ENCODE data around the gene NIPAL3. TPM values are rescaled to one million over a fixed set of nuclear protein-coding genes. Genes with fewer than 3 reads are reported as not detected.

The NIPAL3 gene
- total and polyA plus RNA-seq, 3 donors from 2014 or later = 11.2 to 46.0 (median 33.1) TPM

DNA sequence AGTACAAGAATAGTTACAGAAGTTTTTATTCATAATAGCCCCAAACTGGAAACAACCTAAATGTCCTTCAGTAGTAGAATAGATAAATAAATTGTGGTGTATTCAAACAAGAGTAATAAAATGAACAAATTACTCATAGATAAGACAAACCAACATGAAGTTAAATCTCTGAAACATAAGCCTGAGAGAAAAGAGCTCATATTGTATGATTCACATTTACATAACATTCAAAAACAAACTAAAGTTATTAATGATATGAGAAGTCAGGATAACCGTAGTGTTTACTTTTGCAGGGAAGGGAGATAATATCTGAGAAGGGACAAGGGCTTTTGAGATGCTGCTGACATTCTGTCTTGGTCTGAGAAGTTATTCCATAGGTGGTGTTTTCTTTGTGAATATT, 15.5 kb upstream of the NIPAL3 start:
- H3K9me3 ChIP-seq = no peaks in the 10 kb centered on the region
- WGBS, 2 donors = 83 to 86% methylated on average over 1 of the region's 1 CpG
- no peak for TF ChIP-seq POLR2A (IDR thresholded peaks at IDR 0.05)
- TF ChIP-seq, protein P1, sequence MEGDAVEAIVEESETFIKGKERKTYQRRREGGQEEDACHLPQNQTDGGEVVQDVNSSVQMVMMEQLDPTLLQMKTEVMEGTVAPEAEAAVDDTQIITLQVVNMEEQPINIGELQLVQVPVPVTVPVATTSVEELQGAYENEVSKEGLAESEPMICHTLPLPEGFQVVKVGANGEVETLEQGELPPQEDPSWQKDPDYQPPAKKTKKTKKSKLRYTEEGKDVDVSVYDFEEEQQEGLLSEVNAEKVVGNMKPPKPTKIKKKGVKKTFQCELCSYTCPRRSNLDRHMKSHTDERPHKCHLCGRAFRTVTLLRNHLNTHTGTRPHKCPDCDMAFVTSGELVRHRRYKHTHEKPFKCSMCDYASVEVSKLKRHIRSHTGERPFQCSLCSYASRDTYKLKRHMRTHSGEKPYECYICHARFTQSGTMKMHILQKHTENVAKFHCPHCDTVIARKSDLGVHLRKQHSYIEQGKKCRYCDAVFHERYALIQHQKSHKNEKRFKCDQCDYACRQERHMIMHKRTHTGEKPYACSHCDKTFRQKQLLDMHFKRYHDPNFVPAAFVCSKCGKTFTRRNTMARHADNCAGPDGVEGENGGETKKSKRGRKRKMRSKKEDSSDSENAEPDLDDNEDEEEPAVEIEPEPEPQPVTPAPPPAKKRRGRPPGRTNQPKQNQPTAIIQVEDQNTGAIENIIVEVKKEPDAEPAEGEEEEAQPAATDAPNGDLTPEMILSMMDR (IDR thresholded peaks at IDR 0.05) = no peak

DNA sequence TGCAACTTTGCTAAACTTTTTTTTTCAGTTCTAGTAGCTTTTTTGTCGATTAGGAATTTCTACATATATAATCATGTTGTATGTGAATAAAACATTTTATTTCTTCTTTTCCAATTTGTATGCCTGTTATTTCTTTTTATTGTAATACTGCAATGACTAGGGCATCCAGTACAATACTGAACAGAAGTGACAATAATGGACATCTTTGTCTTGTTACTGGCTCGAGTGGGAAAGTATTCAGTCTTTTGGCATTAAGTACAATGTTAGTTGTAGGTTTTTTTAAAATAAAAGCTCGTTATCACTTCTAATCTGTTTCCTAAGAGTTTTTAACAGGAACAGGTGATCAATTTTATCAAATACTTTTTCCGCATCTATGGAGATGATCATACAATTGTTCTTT, 11.8 kb upstream of the NIPAL3 start:
- Histone ChIP-seq H3K36me3 (ENCODE audit: low read depth, missing control alignments) (no peaks in the 10 kb centered on the region), H3K27ac (no peak overlapping the region), H3K9me3 (no peaks in the 10 kb centered on the region), H3K27me3 (no peaks in the 10 kb centered on the region), H3K4me3 (no peak overlapping the region), H3K4me1 (no peaks in the 10 kb centered on the region)
- TF ChIP-seq POLR2A (IDR thresholded peaks at IDR 0.05) = no peak
- TF ChIP-seq, protein P1 (IDR thresholded peaks at IDR 0.05) = no peak
- WGBS, 2 donors = 90% methylated on average over 4 of the region's 4 CpGs
- DNase-seq = no peak
- intact Hi-C loops (cut with DNase I; ENCODE audit: low total_unique reads) = no loop called here

More for the DNA sequence above, 15.5 kb upstream of the NIPAL3 start:
- H3K27me3 ChIP-seq = no peaks in the 10 kb centered on the region
- H3K27ac ChIP-seq = no peak overlapping the region
- H3K4me3 ChIP-seq = no peak overlapping the region
- DNase-seq = no peak
- intact Hi-C loops (cut with DNase I; ENCODE audit: low total_unique reads) = no loop called here
- H3K4me1 ChIP-seq = no peaks in the 10 kb centered on the region
- H3K36me3 ChIP-seq (ENCODE audit: low read depth, missing control alignments) = no peaks in the 10 kb centered on the region

DNA sequence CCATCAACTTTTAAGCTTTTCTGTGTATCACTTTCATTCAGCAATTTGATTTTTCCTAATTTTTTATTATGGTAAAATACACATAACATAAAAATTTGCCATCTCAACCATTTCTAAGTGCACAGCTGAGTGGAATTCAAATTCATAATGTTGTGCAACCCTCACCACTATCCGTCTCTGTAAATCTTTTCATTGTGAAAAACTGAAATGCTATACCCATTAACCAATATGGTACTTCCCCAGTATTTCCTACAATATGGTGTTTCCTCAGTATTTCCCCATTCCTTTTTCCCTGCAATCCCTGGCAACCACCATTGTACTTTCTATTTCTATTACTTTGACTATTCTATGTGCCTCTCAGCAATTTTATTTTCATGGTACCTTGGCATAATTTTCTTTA, 8.8 kb upstream of the NIPAL3 start:
- no peak for DNase-seq
- intact Hi-C loops (cut with DNase I; ENCODE audit: low total_unique reads) = no loop called here
- no peaks in the 10 kb centered on the region for H3K27me3 ChIP-seq
- WGBS, 2 donors = 97 to 100% methylated on average over 1 of the region's 1 CpG
- H3K36me3 ChIP-seq (ENCODE audit: low read depth, missing control alignments) = no peaks in the 10 kb centered on the region
- no peak overlapping the region for H3K4me3 ChIP-seq
- TF ChIP-seq POLR2A (IDR thresholded peaks at IDR 0.05) = no peak
- TF ChIP-seq, protein P1 (IDR thresholded peaks at IDR 0.05) = no peak
- no peak overlapping the region for H3K27ac ChIP-seq
- no peaks in the 10 kb centered on the region for H3K4me1 ChIP-seq
- H3K9me3 ChIP-seq = no peaks in the 10 kb centered on the region

DNA sequence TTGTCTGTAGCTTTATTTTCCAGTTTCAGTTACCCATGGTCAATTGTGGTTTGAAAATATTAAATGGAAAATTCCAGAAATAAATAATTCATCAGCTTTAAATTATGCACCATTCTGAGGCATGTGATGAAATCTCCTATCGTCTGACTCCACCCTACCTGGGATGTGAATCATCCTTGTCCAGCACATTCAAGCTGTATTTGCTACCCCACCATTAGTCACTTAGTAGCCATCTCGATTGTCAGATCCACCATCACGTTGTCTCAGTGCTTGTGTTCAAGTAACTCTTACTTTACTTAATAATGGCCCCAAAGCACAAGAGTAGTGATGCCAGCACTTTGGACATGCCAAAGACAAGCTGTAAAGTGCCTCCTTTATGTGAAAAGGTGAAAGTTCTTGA, 6.1 kb upstream of the NIPAL3 start:
- intact Hi-C loops (cut with DNase I; ENCODE audit: low total_unique reads) = no loop called here
- H3K27ac ChIP-seq = no peak overlapping the region
- H3K36me3 ChIP-seq (ENCODE audit: low read depth, missing control alignments) = no peaks in the 10 kb centered on the region
- TF ChIP-seq, protein P1 (IDR thresholded peaks at IDR 0.05) = no peak
- no peak for TF ChIP-seq POLR2A (IDR thresholded peaks at IDR 0.05)
- no peak for DNase-seq
- 85 to 91% methylated on average over 3 of the region's 3 CpGs for WGBS, 2 donors
- no peaks in the 10 kb centered on the region for H3K9me3 ChIP-seq
- H3K4me1 ChIP-seq = no peaks in the 10 kb centered on the region
- no peaks in the 10 kb centered on the region for H3K27me3 ChIP-seq
- no peak overlapping the region for H3K4me3 ChIP-seq

DNA sequence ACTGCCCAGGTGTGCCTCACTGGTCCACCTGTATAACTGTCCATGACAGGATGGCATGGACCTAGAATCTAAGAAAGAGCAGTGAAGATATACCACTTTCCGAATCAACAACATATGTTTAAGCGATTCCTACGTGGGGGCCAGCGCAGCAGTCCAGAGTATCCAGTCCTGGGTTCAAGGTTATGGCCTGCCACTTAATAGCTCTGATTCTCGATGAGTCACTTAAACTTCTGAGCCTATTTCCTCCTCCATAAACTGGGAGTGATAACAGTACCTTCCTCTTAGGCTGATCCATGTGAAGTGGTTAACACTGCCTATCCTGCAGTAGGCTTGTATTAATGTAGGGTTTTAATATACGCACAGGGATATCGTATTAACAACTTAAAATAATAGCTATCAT, 4.9 kb upstream of the NIPAL3 start:
- intact Hi-C loops (cut with DNase I; ENCODE audit: low total_unique reads) = no loop called here
- H3K4me3 ChIP-seq = no peak overlapping the region
- no peaks in the 10 kb centered on the region for H3K9me3 ChIP-seq
- WGBS, 2 donors = 91 to 94% methylated on average over 7 of the region's 7 CpGs
- DNase-seq = no peak
- H3K4me1 ChIP-seq = no peaks in the 10 kb centered on the region
- no peak overlapping the region for H3K27ac ChIP-seq
- no peaks in the 10 kb centered on the region for H3K36me3 ChIP-seq (ENCODE audit: low read depth, missing control alignments)
- no peak for TF ChIP-seq POLR2A (IDR thresholded peaks at IDR 0.05)
- TF ChIP-seq, protein P1 (IDR thresholded peaks at IDR 0.05) = no peak
- no peaks in the 10 kb centered on the region for H3K27me3 ChIP-seq

Measured in testis (tissue), 3 donors.